GM19238 (cell line): ENCODE results near the gene SOBP.

ENCODE experiments used
- DNase-seq: peaks from one replicate; pipeline ENCODE4 v3.0.0; 2011; ENCODE audit warnings: low spot score; ENCODE audit not compliant: insufficient read length

Gene SOBP

GRCh38 chr6:107657373-107657754, 167.4 kb downstream of the SOBP start:
- no peak for DNase-seq

- peak; percentile 56 for DNase-seq
Observed at GRCh38 chr6:107657755-107658461, 168.0 kb downstream of the SOBP start.

- no peak for DNase-seq
Observed at GRCh38 chr6:107658920-107659865, 169.3 kb downstream of the SOBP start.

- no peak for DNase-seq
Observed at GRCh38 chr6:107660839-107661238, 170.9 kb downstream of the SOBP start.

GRCh38 chr6:107661291-107661690, 171.4 kb downstream of the SOBP start:
- no peak for DNase-seq

- no peak for DNase-seq
Observed at GRCh38 chr6:107662333-107662732, 172.4 kb downstream of the SOBP start.

GRCh38 chr6:107663308-107663707, 173.4 kb downstream of the SOBP start:
- no peak for DNase-seq

GRCh38 chr6:107665382-107665781, 175.5 kb downstream of the SOBP start:
- DNase-seq, result no peak

- no peak for DNase-seq
Observed at GRCh38 chr6:107666084-107666980, 176.4 kb downstream of the SOBP start.

GRCh38 chr6:107666981-107667601, 177.2 kb downstream of the SOBP start:
- no peak for DNase-seq

GRCh38 chr6:107667790-107668189, 177.9 kb downstream of the SOBP start:
- no peak for DNase-seq

- DNase-seq, result peak; percentile 68
Observed at GRCh38 chr6:107668743-107669474, 179.0 kb downstream of the SOBP start.

- peak; percentile 41 for DNase-seq
Observed at GRCh38 chr6:107670792-107671199, 180.9 kb downstream of the SOBP start.

GRCh38 chr6:107673076-107673494, 183.2 kb downstream of the SOBP start:
- no peak for DNase-seq

- DNase-seq, result peak; percentile 78
Observed at GRCh38 chr6:107674995-107675738, 185.2 kb downstream of the SOBP start.

GRCh38 chr6:107676042-107676441, 186.1 kb downstream of the SOBP start:
- DNase-seq, result no peak

- no peak for DNase-seq
Observed at GRCh38 chr6:107677399-107677798, 187.5 kb downstream of the SOBP start.

GRCh38 chr6:107679457-107679856, 189.5 kb downstream of the SOBP start:
- no peak for DNase-seq

- no peak for DNase-seq
Observed at GRCh38 chr6:107682721-107683120, 192.8 kb downstream of the SOBP start.

GRCh38 chr6:107683183-107683582, 193.3 kb downstream of the SOBP start:
- DNase-seq, result no peak
